ENCODE results near the gene IMP4. TPM values are rescaled to one million over a fixed set of nuclear protein-coding genes. Genes with fewer than 3 reads are reported as not detected.

The IMP4 gene
- total and polyA plus RNA-seq, 2 of the 4 experiments (the other 2 are of a cell fraction): 154 to 169 TPM

DNA sequence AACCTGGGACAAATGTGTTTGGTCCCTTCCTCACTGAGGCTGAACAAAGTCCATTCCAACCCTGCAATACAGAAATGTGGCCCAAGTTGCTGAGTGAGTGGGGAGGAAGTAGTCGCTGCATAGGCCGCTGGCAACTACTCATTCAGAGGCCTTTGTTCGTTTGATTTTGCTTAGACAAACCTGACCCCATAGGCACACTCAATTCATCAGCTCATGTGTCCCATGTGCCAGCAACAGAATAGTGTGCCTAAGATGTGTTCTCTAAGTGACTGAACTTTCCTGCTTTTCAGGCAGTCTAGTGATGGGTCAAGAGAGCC is 36.2 kb downstream of the IMP4 start:
- Histone ChIP-seq H3K14ac (replicated peaks; ENCODE audit: low read depth, low read length) (no peak overlapping the region), H4K5ac (ENCODE audit: low read depth, low read length) (no peak overlapping the region), H3K27ac (ENCODE audit: insufficient read depth, low read length) (no peak overlapping the region), H4K8ac (ENCODE audit: low read depth in 2 of 2, low read length in 2 of 2) (no peak overlapping the region), H3K4me2 (ENCODE audit: low read depth, low read length) (no peak overlapping the region), H3K4me1 (ENCODE audit: control insufficient read depth, insufficient read depth, low read length) (peaks cover 8% of the 10 kb centered on the region; the same call in 1 of the 2 replicates), H2BK120ac (ENCODE audit: low read depth, low read length) (no peak overlapping the region), H2AFZ (replicated peaks; ENCODE audit: low read length, poor library complexity) (no peak overlapping the region), H3K23ac (ENCODE audit: low read depth, low read length) (no peak overlapping the region), H3K36me3 (ENCODE audit: control insufficient read depth, insufficient read depth, low read length) (peaks cover 12% of the 10 kb centered on the region), H3K9ac (ENCODE audit: low read depth, low read length) (no peak overlapping the region), H3K79me1 (ENCODE audit: low read depth in 1 of 2, low read length in 2 of 2) (peaks cover 28 to 79% of the 10 kb centered on the region in 2 experiments), H4K20me1 (ENCODE audit: insufficient read depth, low read length) (peaks cover 3% of the 10 kb centered on the region), H3K9me3 (ENCODE audit: control insufficient read depth, insufficient read depth, low read length) (no peaks in the 10 kb centered on the region), H2BK5ac (ENCODE audit: low read depth, low read length, poor library complexity, severe bottlenecking) (no peak overlapping the region), H3K9me1 (ENCODE audit: insufficient read depth, low read length) (peaks cover 19% of the 10 kb centered on the region), H3K56ac (ENCODE audit: extremely low read depth, insufficient read depth, low read length) (no peak overlapping the region), H2BK15ac (ENCODE audit: low read depth, low read length) (no peak overlapping the region), H3K4ac (ENCODE audit: low read depth, low read length) (no peak overlapping the region), H2AK5ac (ENCODE audit: low read depth, low read length) (no peak overlapping the region), H3K18ac (ENCODE audit: low read depth, low read length) (no peak overlapping the region), H2BK20ac (ENCODE audit: low read depth, low read length) (no peak overlapping the region), H2AK9ac (replicated peaks; ENCODE audit: low read depth, low read length, poor library complexity) (no peak overlapping the region), H3K27me3 (ENCODE audit: control insufficient read depth, insufficient read depth, low read length) (no peaks in the 10 kb centered on the region), H4K91ac (ENCODE audit: insufficient read depth, low read depth, low read length) (no peak overlapping the region), H3K4me3 (ENCODE audit: insufficient read depth, low read depth, low read length) (no peak overlapping the region)
- BruUV-seq (replicated peaks): no TSS peak
- no peak for DNase-seq
- no CpG with 5 or more reads among the region's 3 CpGs for WGBS, 2 experiments (ENCODE audit: extremely low coverage in 2 of 2, insufficient read length in 1 of 2)
- intact Hi-C loops (cut with micrococcal nuclease) (no loop called here), dilution Hi-C loops (cut with HindIII; ENCODE audit: low sequenced_read_pairs, unreplicated experiment) (no loop called here), in situ Hi-C loops (cut with MboI; ENCODE audit: low sequenced_read_pairs) (no loop called here)
- ChIA-PET CTCF (no interaction called here), POLR2A (ENCODE audit: unreplicated experiment) (interaction anchor here (0.6 kb wide), 1 partner anchor 16 kb away, joined by 3 read pairs; no protein-coding TSS in a partner anchor)
- ATAC-seq (ENCODE audit: low read depth): no peak
- TF ChIP-seq MAZ (IDR thresholded peaks at IDR 0.05; ENCODE audit: borderline replicate concordance, low read depth, low read length): no peak
- no peak for TF ChIP-seq RCOR1 (IDR thresholded peaks at IDR 0.05; ENCODE audit: insufficient replicate concordance, low read length)
- TF ChIP-seq NFE2L2 (IDR thresholded peaks at IDR 0.05; ENCODE audit: low read depth, low read length): no peak
- TF ChIP-seq SMC3 (IDR thresholded peaks at IDR 0.05; ENCODE audit: low read depth, low read length): no peak
- no peak for TF ChIP-seq FOS (IDR thresholded peaks at IDR 0.05; ENCODE audit: low read depth, low read length)
- TF ChIP-seq MAFK (IDR thresholded peaks at IDR 0.05; ENCODE audit: low read depth, low read length): no peak
- TF ChIP-seq, protein P1, sequence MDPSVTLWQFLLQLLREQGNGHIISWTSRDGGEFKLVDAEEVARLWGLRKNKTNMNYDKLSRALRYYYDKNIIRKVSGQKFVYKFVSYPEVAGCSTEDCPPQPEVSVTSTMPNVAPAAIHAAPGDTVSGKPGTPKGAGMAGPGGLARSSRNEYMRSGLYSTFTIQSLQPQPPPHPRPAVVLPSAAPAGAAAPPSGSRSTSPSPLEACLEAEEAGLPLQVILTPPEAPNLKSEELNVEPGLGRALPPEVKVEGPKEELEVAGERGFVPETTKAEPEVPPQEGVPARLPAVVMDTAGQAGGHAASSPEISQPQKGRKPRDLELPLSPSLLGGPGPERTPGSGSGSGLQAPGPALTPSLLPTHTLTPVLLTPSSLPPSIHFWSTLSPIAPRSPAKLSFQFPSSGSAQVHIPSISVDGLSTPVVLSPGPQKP (IDR thresholded peaks at IDR 0.05; ENCODE audit: borderline replicate concordance, low read depth, low read length): no peak
- no peak for TF ChIP-seq MXI1 (IDR thresholded peaks at IDR 0.05; ENCODE audit: borderline replicate concordance, low read depth, low read length)
- TF ChIP-seq, protein P2, sequence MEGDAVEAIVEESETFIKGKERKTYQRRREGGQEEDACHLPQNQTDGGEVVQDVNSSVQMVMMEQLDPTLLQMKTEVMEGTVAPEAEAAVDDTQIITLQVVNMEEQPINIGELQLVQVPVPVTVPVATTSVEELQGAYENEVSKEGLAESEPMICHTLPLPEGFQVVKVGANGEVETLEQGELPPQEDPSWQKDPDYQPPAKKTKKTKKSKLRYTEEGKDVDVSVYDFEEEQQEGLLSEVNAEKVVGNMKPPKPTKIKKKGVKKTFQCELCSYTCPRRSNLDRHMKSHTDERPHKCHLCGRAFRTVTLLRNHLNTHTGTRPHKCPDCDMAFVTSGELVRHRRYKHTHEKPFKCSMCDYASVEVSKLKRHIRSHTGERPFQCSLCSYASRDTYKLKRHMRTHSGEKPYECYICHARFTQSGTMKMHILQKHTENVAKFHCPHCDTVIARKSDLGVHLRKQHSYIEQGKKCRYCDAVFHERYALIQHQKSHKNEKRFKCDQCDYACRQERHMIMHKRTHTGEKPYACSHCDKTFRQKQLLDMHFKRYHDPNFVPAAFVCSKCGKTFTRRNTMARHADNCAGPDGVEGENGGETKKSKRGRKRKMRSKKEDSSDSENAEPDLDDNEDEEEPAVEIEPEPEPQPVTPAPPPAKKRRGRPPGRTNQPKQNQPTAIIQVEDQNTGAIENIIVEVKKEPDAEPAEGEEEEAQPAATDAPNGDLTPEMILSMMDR (conservative IDR thresholded peaks at IDR 0.05; ENCODE audit: low read depth, low read length): no peak
- TF ChIP-seq, protein P3, sequence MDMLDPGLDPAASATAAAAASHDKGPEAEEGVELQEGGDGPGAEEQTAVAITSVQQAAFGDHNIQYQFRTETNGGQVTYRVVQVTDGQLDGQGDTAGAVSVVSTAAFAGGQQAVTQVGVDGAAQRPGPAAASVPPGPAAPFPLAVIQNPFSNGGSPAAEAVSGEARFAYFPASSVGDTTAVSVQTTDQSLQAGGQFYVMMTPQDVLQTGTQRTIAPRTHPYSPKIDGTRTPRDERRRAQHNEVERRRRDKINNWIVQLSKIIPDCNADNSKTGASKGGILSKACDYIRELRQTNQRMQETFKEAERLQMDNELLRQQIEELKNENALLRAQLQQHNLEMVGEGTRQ (IDR thresholded peaks at IDR 0.05; ENCODE audit: low read depth, low read length): no peak
- no peak for TF ChIP-seq POLR2A (IDR thresholded peaks at IDR 0.05; ENCODE audit: low read depth, low read length)
- TF ChIP-seq RFX5 (IDR thresholded peaks at IDR 0.05; ENCODE audit: low read depth, low read length): no peak
